ENCODE data around the gene PSME3. TPM values are rescaled to one million over a fixed set of nuclear protein-coding genes. Genes with fewer than 3 reads are reported as not detected.
"Not testable (repeated sequence)": the region's sequence is repeated elsewhere in the genome, so short reads cannot be mapped to it uniquely, and the experiment has no call there.

The PSME3 gene
- total RNA-seq, 1 donor from 2014 or later, result 164 TPM

DNA sequence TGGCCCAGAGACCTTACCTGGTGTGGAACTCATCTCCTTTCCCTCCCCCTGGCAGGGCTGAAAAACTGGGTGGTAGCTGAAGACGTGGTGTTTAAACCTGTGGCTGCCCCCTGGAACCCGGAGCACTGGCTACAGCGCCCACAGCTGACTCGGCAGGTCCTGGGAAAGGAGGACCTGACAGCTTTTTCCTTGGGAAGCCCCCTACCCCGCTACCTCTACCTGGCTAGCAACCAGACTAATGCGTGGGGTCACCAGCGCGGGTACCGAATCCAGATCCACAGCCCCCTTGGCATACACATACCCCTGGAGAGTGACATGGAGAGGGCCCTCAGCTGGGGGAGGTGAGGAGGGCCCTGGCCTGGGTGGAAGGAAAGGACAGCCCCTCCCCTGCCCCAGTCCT lies 15.8 kb downstream of the PSME3 start:
- TF ChIP-seq, protein P1, sequence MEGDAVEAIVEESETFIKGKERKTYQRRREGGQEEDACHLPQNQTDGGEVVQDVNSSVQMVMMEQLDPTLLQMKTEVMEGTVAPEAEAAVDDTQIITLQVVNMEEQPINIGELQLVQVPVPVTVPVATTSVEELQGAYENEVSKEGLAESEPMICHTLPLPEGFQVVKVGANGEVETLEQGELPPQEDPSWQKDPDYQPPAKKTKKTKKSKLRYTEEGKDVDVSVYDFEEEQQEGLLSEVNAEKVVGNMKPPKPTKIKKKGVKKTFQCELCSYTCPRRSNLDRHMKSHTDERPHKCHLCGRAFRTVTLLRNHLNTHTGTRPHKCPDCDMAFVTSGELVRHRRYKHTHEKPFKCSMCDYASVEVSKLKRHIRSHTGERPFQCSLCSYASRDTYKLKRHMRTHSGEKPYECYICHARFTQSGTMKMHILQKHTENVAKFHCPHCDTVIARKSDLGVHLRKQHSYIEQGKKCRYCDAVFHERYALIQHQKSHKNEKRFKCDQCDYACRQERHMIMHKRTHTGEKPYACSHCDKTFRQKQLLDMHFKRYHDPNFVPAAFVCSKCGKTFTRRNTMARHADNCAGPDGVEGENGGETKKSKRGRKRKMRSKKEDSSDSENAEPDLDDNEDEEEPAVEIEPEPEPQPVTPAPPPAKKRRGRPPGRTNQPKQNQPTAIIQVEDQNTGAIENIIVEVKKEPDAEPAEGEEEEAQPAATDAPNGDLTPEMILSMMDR (IDR thresholded peaks at IDR 0.05; ENCODE audit: insufficient read depth, low read length, poor library complexity, severe bottlenecking), result no peak
- no peak for DNase-seq (ENCODE audit: low read depth)
- Histone ChIP-seq H3K27me3 (ENCODE audit: control insufficient read depth, insufficient read depth, low read length) (no peaks in the 10 kb centered on the region), H3K4me3 (ENCODE audit: low read depth, low read length) (no peak overlapping the region), H3K36me3 (ENCODE audit: control insufficient read depth, insufficient read depth, low read length) (no peaks in the 10 kb centered on the region)

DNA sequence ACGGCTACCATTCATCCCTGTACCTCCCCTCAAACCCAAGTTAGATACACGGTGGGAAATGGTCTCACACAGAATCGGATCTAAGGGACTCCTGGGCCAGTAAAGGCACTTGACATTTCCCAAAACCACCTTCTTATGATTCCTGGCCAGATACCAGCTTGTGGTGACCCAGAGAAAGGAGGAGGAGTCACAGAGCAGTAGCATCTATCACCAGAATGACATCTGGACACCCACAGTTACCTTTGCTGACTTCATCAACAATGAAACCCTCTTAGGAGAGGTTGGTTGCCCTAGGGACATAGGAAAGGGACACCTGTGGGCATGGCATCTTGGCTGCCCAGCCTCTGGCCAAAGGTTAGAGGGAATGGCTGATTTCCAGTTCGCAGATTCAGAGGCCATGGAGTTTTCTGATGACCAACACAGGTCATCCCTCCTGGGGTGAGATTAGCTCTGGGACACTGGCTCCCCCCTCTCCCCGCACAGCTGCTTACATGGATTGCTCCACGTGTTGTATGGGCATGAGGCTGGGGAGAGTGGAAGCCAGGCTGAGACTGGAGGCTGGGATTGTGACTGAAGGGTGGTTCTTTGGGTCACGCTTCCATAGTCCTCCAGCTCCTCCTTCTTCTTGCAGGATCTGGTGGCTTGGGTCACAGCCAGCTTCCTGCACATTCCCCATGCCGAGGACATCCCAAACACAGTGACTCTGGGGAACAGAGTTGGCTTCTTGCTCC lies 16.4 kb downstream of the PSME3 start:
- TF ChIP-seq, protein P1 (IDR thresholded peaks at IDR 0.05; ENCODE audit: insufficient read depth, low read length, poor library complexity, severe bottlenecking), result no peak
- DNase-seq (ENCODE audit: low read depth), result no peak
- H3K36me3 ChIP-seq (ENCODE audit: control insufficient read depth, insufficient read depth, low read length), result no peaks in the 10 kb centered on the region
- H3K4me3 ChIP-seq (ENCODE audit: low read depth, low read length), result no peak overlapping the region
- no peaks in the 10 kb centered on the region for H3K27me3 ChIP-seq (ENCODE audit: control insufficient read depth, insufficient read depth, low read length)

DNA sequence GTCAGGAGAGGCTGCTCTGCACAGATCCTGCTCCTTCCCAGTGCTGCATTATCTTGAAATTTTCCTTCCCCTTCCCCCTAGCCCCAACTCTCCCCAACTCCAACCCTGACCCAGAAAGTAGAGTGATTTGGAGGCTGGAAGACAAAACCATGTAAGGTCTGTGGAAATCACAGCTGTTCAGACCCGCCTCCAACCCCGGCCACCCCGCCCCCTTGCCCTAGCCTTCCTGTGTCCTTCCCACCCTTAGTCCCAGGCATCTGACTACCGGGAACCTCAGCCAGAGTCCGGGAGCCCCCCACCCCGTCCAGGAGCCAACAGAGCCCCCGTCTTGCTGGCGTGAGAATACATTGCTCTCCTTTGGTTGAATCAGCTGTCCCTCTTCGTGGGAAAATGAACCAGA lies 17.8 kb downstream of the PSME3 start, which contains the start of gene AOC3:
AOC3 (plus strand) TSS at position 246 of the 400 bp plus-strand sequence; CDS start at position 391, 145 bp downstream.
- DNase-seq (ENCODE audit: low read depth), result no peak
- TF ChIP-seq, protein P1 (IDR thresholded peaks at IDR 0.05; ENCODE audit: insufficient read depth, low read length, poor library complexity, severe bottlenecking), result no peak
- H3K36me3 ChIP-seq (ENCODE audit: control insufficient read depth, insufficient read depth, low read length), result no peaks in the 10 kb centered on the region
- no peak within 1 kb of the TSS for H3K4me3 ChIP-seq (ENCODE audit: low read depth, low read length)
- H3K27me3 ChIP-seq (ENCODE audit: control insufficient read depth, insufficient read depth, low read length), result no peaks in the 10 kb centered on the region

DNA sequence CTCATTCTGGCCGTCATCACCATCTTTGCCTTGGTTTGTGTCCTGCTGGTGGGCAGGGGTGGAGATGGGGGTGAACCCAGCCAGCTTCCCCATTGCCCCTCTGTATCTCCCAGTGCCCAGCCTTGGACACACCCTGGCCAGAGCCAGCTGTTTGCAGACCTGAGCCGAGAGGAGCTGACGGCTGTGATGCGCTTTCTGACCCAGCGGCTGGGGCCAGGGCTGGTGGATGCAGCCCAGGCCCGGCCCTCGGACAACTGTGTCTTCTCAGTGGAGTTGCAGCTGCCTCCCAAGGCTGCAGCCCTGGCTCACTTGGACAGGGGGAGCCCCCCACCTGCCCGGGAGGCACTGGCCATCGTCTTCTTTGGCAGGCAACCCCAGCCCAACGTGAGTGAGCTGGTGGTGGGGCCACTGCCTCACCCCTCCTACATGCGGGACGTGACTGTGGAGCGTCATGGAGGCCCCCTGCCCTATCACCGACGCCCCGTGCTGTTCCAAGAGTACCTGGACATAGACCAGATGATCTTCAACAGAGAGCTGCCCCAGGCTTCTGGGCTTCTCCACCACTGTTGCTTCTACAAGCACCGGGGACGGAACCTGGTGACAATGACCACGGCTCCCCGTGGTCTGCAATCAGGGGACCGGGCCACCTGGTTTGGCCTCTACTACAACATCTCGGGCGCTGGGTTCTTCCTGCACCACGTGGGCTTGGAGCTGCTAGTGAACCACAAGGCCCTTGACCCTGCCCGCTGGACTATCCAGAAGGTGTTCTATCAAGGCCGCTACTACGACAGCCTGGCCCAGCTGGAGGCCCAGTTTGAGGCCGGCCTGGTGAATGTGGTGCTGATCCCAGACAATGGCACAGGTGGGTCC lies 18.4 kb downstream of the PSME3 start:
- DNase-seq (ENCODE audit: low read depth); H3K36me3 ChIP-seq (ENCODE audit: control insufficient read depth, insufficient read depth, low read length); H3K27me3 ChIP-seq (ENCODE audit: control insufficient read depth, insufficient read depth, low read length); H3K4me3 ChIP-seq (ENCODE audit: low read depth, low read length): not testable (repeated sequence)

DNA sequence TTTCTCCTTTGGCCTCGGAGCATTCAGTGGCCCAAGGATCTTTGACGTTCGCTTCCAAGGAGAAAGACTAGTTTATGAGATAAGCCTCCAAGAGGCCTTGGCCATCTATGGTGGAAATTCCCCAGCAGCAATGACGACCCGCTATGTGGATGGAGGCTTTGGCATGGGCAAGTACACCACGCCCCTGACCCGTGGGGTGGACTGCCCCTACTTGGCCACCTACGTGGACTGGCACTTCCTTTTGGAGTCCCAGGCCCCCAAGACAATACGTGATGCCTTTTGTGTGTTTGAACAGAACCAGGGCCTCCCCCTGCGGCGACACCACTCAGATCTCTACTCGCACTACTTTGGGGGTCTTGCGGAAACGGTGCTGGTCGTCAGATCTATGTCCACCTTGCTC lies 19.2 kb downstream of the PSME3 start:
- Histone ChIP-seq H3K27me3 (ENCODE audit: control insufficient read depth, insufficient read depth, low read length) (no peaks in the 10 kb centered on the region), H3K36me3 (ENCODE audit: control insufficient read depth, insufficient read depth, low read length) (no peaks in the 10 kb centered on the region), H3K4me3 (ENCODE audit: low read depth, low read length) (no peak overlapping the region)
- TF ChIP-seq, protein P1 (IDR thresholded peaks at IDR 0.05; ENCODE audit: insufficient read depth, low read length, poor library complexity, severe bottlenecking), result no peak
- no peak for DNase-seq (ENCODE audit: low read depth)

DNA sequence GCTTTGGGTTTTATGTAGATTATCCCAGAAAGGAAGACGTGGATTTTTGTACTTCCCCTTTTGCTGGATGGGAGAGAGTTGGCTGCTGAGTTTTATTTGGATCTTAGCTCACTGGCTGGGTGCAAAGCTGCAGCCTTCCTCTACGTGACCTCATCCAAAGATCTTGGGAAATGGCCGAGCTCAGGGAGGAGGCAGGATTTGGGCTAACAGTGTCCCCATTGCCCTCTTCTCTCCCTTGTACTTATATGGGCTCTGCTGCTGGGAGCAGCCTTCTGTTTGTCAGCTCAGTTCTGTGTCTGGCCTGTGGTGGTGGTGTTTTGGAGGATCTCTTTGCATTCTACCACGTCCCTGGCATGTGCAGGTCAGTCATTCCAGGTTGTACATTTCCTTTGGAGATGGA lies 19.8 kb downstream of the PSME3 start:
- Histone ChIP-seq H3K27me3 (ENCODE audit: control insufficient read depth, insufficient read depth, low read length) (no peaks in the 10 kb centered on the region), H3K36me3 (ENCODE audit: control insufficient read depth, insufficient read depth, low read length) (no peaks in the 10 kb centered on the region), H3K4me3 (ENCODE audit: low read depth, low read length) (no peak overlapping the region)
- TF ChIP-seq, protein P1 (IDR thresholded peaks at IDR 0.05; ENCODE audit: insufficient read depth, low read length, poor library complexity, severe bottlenecking), result no peak
- no peak for DNase-seq (ENCODE audit: low read depth)
